Effector CD8-positive, alpha-beta T cell (primary cell): ENCODE data around the gene SLC36A4.
"Not testable (repeated sequence)": the region's sequence is repeated elsewhere in the genome, so short reads cannot be mapped to it uniquely, and the experiment has no call there.

Experiments used
- DNase-seq: peaks from one replicate; lab custom pipeline; 2025; lab: John Stamatoyannopoulos, UW

Gene SLC36A4

GRCh38 chr11:93122535-93123235 is 75.1 kb downstream of the SLC36A4 start:
- DNase-seq, result no peak

- DNase-seq, result no peak
Observed at GRCh38 chr11:93118276-93118675, 79.5 kb downstream of the SLC36A4 start.

GRCh38 chr11:93117565-93117964 is 80.2 kb downstream of the SLC36A4 start:
- no peak for DNase-seq

GRCh38 chr11:93116641-93117441 is 81.0 kb downstream of the SLC36A4 start:
- DNase-seq, result no peak

- DNase-seq, result no peak
Observed at GRCh38 chr11:93114304-93114703, 83.5 kb downstream of the SLC36A4 start.

- DNase-seq, result no peak
Observed at GRCh38 chr11:93113824-93114223, 84.0 kb downstream of the SLC36A4 start.

- DNase-seq, result not testable (repeated sequence)
Observed at GRCh38 chr11:93111147-93111546, 86.6 kb downstream of the SLC36A4 start.

- no peak for DNase-seq
Observed at GRCh38 chr11:93100211-93100610, 97.6 kb downstream of the SLC36A4 start.

- DNase-seq, result no peak
Observed at GRCh38 chr11:93099806-93100205, 98.0 kb downstream of the SLC36A4 start.
